ENCODE results near the gene ZNRF3.

GRCh38 chr22:29003552-29003951 lies 120.2 kb downstream of the ZNRF3 start:
- TF ChIP-seq CTCF (IDR thresholded peaks at IDR 0.05) (no peak), EZH2 (IDR thresholded peaks at IDR 0.05) (no peak), EZH2phosphoT487 (IDR thresholded peaks at IDR 0.05) (no peak)
